HG03066 (cell line): ENCODE data around the gene GALK2.

ENCODE experiments used
- ATAC-seq: cut with Tn5 transposase; IDR thresholded peaks from one replicate; pipeline ENCODE4 v1.9.1; 2021; ENCODE audit warnings: low read depth; ENCODE audit not compliant: unreplicated experiment

The GALK2 gene

DNA sequence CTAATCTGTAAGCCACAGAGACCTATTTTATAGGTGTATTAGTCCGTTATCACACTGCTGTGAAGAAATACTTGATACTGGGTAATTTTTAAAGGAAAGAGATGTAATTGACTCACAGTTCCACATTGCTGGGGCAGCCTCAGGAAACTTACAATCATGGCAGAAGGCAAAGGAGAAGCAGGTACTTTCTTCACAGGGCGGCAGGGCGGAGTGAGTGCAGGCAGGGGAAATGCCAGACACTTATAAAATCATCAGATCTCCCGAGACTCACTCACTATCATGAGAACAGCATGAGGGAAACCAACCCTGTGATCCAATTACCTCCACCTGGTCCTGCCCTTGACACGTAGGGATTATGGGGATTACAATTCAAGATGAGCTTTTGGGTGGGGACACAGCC, 108.7 kb downstream of the GALK2 start:
- ATAC-seq: no peak

DNA sequence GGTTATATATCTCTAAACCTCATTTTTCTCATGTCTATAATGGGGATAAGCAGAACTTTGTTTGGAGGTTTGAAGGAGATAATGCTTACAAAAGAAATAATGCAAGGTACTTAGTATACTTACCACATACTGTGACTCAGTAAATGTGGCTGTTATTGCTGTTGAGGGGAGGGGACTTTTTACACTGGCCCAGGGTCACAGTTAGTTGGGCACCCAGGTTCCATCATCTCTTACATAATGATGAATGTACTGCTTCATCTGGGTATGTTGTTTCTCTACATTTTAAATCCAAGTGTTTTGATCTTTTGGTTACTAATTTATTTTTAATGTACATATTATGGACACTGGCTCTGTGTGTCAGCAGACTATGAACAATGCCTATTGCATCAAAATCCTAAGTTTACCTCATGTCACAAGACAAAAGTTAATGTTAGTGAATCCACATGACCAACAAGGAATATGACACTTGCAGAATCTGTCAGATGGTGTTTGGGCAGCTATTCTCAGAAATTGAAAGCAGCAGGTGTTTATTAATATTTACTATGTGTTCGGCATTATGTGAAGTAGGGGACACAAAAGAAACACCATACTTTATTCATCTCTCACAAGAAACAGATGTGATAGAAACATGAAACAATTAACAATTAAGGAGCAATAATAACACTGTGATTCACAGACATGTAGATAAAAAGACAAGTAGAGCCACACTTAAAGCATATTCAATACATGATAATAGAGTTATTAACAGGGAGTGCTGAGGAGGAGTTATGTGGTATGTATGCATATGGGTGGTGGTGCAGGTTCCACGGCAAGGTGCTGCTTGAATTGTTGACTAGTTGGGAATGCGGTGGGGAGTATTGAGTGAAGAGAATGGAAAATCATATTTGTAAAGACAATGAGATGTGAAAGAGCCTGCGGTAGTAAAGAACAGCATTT, 109.7 kb downstream of the GALK2 start:
- no peak for ATAC-seq

GRCh38 chr15:49282366-49282765, 112.3 kb downstream of the GALK2 start:
- no peak for ATAC-seq

GRCh38 chr15:49286649-49287404, 116.8 kb downstream of the GALK2 start:
- no peak for ATAC-seq

DNA sequence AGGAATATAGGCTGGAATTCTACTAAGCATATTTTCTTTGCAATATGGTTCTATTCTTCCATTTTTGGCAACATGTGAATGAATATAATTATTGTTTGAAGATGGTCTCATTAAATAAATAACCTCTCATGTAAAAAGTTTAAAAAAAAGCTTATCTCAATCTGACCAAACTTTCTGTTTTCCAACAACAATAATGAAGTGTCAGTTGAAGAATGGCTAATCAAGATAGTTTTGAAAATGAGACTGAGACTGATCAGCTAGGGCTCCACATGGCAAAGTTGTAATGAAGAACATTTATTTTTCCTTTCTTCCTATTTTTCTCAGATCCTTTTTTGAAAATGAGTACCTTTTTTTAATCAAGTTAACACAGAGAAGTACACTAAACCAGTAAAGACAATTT, 117.4 kb downstream of the GALK2 start:
- ATAC-seq: no peak

GRCh38 chr15:49288391-49288790, 118.3 kb downstream of the GALK2 start:
- no peak for ATAC-seq

DNA sequence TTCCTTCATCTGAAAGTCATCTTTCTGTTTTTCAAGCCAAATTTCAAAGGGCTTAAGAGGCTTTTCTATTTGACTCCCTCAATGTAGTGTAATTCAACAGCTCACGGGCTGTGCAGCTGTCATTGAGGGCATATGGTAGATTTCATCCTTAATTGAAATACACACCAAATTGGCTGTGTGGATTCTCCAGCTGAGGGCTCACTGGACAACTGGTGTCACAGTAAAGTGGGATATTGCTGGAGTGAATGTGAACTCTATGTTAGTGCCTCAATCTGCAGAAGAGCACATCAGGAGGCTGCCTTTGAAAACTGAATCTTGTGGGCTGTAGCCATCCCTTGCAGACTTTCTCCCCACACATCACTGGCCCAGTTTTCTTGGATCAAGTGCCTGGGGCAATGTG, 120.1 kb downstream of the GALK2 start:
- ATAC-seq: no peak

DNA sequence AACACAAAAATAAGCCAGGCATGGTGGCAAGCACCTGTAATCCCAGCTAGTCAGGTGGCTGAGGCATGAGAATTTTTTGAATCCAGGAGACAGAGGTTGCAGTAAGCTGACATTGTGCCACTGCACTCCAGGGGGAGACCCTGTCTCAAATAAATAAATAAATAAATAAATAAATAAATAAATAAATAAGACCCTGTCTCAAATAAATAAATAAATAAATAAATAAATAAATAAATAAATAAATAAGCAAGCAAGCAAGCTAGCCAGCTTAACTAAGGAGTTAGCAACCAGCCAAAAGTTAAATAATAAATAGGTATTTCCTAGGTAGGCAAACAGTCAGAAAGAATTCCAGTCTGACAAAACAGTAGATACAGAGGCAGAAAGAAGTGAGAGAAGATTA, 123.9 kb downstream of the GALK2 start:
- ATAC-seq: no peak

- ATAC-seq: no peak
These were observed 126.2 kb downstream of the GALK2 start for GRCh38 chr15:49296258-49296657.

DNA sequence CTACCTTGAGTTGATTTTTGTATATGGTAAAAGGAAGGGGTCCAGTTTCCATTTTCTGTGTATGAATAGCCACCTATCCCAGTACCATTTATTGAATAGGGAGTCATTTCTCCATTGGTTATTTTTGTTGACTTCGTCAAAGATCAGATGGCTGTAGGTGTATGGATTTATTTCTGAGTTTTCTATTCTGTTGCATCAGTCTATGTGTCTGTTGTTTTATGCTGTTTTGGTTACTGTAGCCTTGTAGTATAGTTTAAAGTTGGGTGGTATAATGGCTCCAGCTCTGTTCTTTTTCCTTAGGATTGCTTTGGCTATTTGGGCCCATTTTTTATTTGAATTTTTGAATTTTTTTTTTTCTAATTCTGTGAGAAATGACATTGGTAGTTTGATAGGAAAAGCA, 127.5 kb downstream of the GALK2 start:
- no peak for ATAC-seq

DNA sequence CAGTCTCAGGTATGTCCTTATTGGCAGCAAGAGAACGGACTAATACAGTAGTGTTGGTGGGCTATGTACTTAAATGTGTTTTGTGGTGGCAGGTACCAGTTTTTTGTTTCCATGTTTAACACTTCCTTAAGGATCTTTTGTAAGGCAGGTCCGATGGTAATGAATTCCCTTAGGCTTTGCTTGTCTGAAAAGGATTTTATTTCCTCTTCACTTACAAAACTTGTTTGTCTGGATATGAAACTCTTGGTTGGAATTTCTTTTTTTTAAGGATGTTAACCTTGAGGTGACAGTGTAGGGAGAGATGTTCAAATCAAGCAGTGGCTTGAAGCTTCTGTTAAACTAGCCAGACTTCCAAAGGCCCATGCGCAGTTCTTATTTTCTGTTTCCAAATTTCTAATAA, 130.8 kb downstream of the GALK2 start:
- ATAC-seq: no peak

DNA sequence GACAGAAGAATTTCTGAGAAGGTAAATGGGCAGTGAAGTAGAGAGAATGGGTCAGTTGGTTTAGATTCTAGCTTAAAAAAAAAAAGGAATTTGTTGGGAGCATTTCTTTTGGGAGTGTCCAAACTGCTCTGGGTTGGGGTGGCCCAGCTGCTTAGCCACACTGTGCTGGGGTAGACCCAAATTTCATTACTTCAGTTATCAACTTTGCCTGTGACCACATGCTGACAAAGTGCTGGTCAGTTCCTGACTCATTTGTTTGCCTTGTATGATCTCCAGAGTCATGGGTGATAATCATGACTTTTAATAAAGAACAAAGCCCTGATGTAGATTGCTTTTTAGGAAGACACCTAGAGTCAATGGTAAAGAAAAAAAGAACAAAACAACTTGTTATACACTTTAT, 131.5 kb downstream of the GALK2 start:
- ATAC-seq: no peak

DNA sequence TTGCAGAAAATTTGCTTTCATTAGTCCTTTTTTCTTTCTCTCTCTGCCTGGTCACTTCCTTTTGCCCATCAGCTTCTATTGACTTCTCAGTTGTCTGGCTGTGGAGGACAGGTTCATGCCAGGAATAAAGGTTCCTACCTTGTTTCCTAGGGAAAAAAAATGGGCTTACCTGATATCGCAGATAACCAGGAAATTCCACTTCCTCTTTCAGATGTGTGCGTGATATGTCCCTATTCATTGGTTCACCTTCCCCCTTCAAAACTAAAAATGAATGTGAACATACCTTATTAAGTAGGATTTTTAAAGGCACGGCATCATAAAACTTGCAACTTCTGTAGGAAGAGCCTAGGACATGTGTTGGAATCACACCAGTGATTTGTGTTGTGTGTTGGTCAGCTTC, 133.0 kb downstream of the GALK2 start:
- no peak for ATAC-seq

DNA sequence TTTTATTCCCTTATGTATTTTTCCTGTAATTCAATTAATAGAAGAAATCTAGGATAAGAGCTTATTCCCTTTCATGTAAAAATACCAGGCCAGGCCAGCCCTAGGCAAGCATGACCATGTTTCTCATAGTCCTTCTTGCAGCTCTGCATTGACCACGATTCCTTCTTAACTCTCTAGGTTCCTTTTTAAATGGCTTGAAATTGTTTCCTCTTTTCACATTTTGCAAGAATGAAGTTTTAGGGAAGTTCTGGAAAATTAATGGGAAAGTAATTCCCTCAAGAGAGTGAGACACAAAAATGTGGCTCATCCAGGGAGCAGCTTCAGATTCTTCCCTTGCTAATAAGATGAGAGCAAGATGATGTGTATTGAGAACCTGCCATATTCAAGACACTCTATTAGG, 136.5 kb downstream of the GALK2 start:
- no peak for ATAC-seq

DNA sequence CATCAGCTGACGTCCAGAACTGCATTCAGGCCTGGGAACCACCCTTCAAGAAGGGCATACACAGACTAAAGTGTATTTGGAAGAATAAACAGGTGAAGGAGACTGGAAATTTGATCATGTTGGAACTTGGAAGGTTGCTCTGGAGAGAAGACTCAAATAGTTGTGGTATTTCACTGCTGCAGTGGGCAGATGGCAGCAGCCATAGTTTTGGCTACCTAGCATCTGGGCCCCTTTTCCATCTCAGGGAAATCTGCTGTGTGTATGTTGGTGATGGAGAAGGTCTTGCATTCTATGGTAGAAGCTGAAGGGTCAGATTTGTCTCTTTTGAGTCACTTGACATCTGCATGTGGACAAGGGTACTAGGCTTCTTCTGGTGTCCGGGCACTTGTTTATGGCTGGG, 138.6 kb downstream of the GALK2 start:
- no peak for ATAC-seq

- no peak for ATAC-seq
These were observed 139.8 kb downstream of the GALK2 start for GRCh38 chr15:49309889-49310288.

- ATAC-seq: no peak
These were observed 143.6 kb downstream of the GALK2 start for GRCh38 chr15:49313650-49314049.

- no peak for ATAC-seq
These were observed 144.7 kb downstream of the GALK2 start for GRCh38 chr15:49314716-49315115.

GRCh38 chr15:49315391-49315823, 145.4 kb downstream of the GALK2 start:
- no peak for ATAC-seq

GRCh38 chr15:49320351-49320750, 150.3 kb downstream of the GALK2 start:
- no peak for ATAC-seq

DNA sequence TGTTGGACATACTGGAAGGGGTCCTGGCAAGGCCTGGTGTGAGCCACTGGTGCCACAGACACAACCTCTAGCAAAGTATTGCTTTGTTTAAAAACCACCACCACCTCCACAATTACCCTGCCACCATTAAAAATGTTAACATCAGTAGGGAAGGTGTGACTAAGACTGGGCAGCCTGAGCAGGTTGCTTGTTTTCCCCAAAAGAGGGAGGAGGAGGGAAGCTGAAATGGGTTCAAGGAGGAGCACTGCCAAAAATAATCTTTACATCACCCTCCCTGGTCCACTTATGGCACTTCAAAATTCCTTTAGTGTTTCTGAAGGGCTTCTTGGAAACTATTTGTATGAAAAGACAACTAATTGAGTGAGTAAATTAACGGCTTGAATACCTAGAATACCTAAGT, 153.2 kb downstream of the GALK2 start:
- no peak for ATAC-seq

DNA sequence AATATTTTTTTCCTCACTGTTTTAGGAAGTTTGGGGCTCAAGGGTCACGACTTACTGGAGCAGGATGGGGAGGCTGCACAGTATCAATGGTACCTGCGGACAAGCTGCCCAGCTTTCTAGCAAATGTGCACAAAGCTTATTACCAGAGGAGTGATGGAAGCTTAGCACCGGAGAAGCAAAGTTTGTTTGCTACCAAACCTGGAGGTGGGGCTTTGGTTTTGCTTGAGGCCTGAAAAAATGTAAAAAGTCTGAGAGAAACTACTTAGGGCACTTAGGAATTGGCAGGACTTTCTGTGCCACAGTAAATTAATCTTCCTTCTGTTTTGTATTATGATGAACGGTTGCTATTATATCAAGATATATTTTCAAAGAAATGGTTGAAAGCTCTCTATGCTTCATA, 157.9 kb downstream of the GALK2 start:
- ATAC-seq: no peak
